Loucy (cell line): ENCODE data around the gene NUP107.

Source experiments
- H2AFZ ChIP-seq: fragments of 200-600 bp; sonication (generic); 2 replicates; pipeline ENCODE4 v1.6.0; 2016; ENCODE audit warnings: antibody characterized with exemption, mild to moderate bottlenecking, low read length, moderate library complexity
- H3F3A ChIP-seq: fragments of 200-600 bp; 2 replicates; pipeline ENCODE4 v1.6.0; 2016; ENCODE audit warnings: antibody characterized with exemption, low read depth, mild to moderate bottlenecking
- H3K27me3 ChIP-seq: fragments of 200-600 bp; sonication (generic); 2 replicates; pipeline ENCODE4 v1.6.1; 2014; ENCODE audit warnings: low read length, mild to moderate bottlenecking; ENCODE audit not compliant: insufficient read depth, poor library complexity, severe bottlenecking
- H3K36me3 ChIP-seq: fragments of 200-600 bp; sonication (generic); 2 replicates; pipeline ENCODE4 v1.6.1; 2016; ENCODE audit warnings: low read length; ENCODE audit not compliant: insufficient read depth
- H3K4me1 ChIP-seq: fragments of 200-600 bp; sonication (generic); 2 replicates; pipeline ENCODE4 v1.5.1; 2014; ENCODE audit warnings: low read length, mild to moderate bottlenecking; ENCODE audit not compliant: insufficient read depth, poor library complexity, severe bottlenecking
- H3K4me2 ChIP-seq: fragments of 200-600 bp; sonication (generic); 2 replicates; pipeline ENCODE4 v1.6.0; 2014; ENCODE audit warnings: antibody characterized with exemption, low read length, low read depth, mild to moderate bottlenecking; ENCODE audit not compliant: poor library complexity, severe bottlenecking
- H3K4me3 ChIP-seq: fragments of 200-600 bp; sonication (generic); 2 replicates; pipeline ENCODE4 v1.5.1; 2014; ENCODE audit warnings: low read length, mild to moderate bottlenecking, mixed read lengths; ENCODE audit not compliant: poor library complexity, severe bottlenecking
- H3K79me2 ChIP-seq: fragments of 200-600 bp; sonication (generic); 2 replicates; pipeline ENCODE4 v1.6.1; 2014; ENCODE audit warnings: low read length; ENCODE audit not compliant: insufficient read depth
- H3K9ac ChIP-seq: fragments of 200-600 bp; sonication (generic); 2 replicates; pipeline ENCODE4 v1.6.0; 2014; ENCODE audit warnings: mild to moderate bottlenecking, low read depth, low read length, moderate library complexity; ENCODE audit not compliant: poor library complexity, severe bottlenecking
- H3K9me2 ChIP-seq: fragments of 200-600 bp; sonication (generic); replicated peaks from 2 replicates; pipeline ENCODE4 v1.6.1; 2016; ENCODE audit warnings: low read depth, low read length, mixed read lengths
- H3K9me3 ChIP-seq: fragments of 200-600 bp; sonication (generic); 2 replicates; pipeline ENCODE4 v1.6.1; 2014; ENCODE audit warnings: mild to moderate bottlenecking, antibody characterized with exemption, low read length, low read depth; ENCODE audit not compliant: insufficient read depth
- H4K20me1 ChIP-seq: fragments of 200-600 bp; sonication (generic); 2 replicates; pipeline ENCODE4 v1.6.0; 2014; ENCODE audit warnings: antibody characterized with exemption, low read length, mild to moderate bottlenecking; ENCODE audit not compliant: insufficient read depth, poor library complexity, severe bottlenecking
- CTCF ChIP-seq: fragments of 200-600 bp; sonication (generic); conservative IDR thresholded peaks from 2 replicates; pipeline ENCODE4 v1.5.1; 2014; ENCODE audit warnings: mild to moderate bottlenecking, antibody characterized with exemption, low read length
- EZH2phosphoT487 ChIP-seq: fragments of 200-600 bp; IDR thresholded peaks from 2 replicates; pipeline ENCODE4 v1.6.1; 2018; ENCODE audit warnings: antibody characterized with exemption, mild to moderate bottlenecking, moderate library complexity, borderline replicate concordance

NUP107 gene

GRCh38 chr12:68780731-68781130 lies 94.0 kb downstream of the NUP107 start:
- Histone ChIP-seq H3K4me1 (no peaks in the 10 kb centered on the region), H3K9me3 (no peaks in the 10 kb centered on the region), H2AFZ (no peak overlapping the region), H3K4me2 (no peak overlapping the region), H3K4me3 (no peak overlapping the region), H4K20me1 (no peaks in the 10 kb centered on the region), H3K79me2 (no peaks in the 10 kb centered on the region), H3F3A (no peaks in the 10 kb centered on the region), H3K9ac (no peak overlapping the region), H3K36me3 (no peaks in the 10 kb centered on the region), H3K9me2 (no peaks in the 10 kb centered on the region), H3K27me3 (no peaks in the 10 kb centered on the region)
- TF ChIP-seq EZH2phosphoT487 (no peak), CTCF (no peak)

GRCh38 chr12:68781728-68782127 lies 95.0 kb downstream of the NUP107 start:
- no peak for TF ChIP-seq CTCF
- TF ChIP-seq EZH2phosphoT487 = no peak
- H2AFZ ChIP-seq = no peak overlapping the region
- no peaks in the 10 kb centered on the region for H3F3A ChIP-seq
- H3K36me3 ChIP-seq = no peaks in the 10 kb centered on the region
- no peak overlapping the region for H3K4me2 ChIP-seq
- H3K4me1 ChIP-seq = no peaks in the 10 kb centered on the region
- H3K9me2 ChIP-seq = no peaks in the 10 kb centered on the region
- no peak overlapping the region for H3K9ac ChIP-seq
- no peaks in the 10 kb centered on the region for H3K9me3 ChIP-seq
- no peaks in the 10 kb centered on the region for H3K79me2 ChIP-seq
- no peaks in the 10 kb centered on the region for H4K20me1 ChIP-seq
- no peaks in the 10 kb centered on the region for H3K27me3 ChIP-seq
- H3K4me3 ChIP-seq = no peak overlapping the region

DNA sequence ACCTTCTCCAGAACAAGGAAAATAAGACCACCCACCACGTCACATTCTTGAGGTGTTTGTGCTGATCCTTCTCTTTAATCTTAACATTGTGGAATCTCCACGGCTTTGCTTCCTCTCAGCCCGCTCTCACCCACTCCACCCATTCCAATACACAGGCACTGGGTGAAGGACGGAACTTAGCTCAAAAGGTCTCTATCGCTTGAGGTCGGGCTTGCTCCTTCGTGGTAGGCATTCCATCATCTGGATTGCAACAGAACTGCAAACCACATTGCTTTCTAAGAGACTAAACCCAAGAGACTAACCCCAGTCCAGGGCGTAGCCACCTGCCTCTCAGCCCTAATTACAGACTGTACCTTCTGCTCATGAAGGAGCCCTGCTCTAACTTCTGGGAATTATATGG lies 97.2 kb downstream of the NUP107 start:
- H3K4me1 ChIP-seq = peaks cover 7% of the 10 kb centered on the region
- no peaks in the 10 kb centered on the region for H3K36me3 ChIP-seq
- no peaks in the 10 kb centered on the region for H3F3A ChIP-seq
- H2AFZ ChIP-seq = no peak overlapping the region
- H3K79me2 ChIP-seq = no peaks in the 10 kb centered on the region
- no peaks in the 10 kb centered on the region for H3K9me3 ChIP-seq
- no peak overlapping the region for H3K9ac ChIP-seq
- TF ChIP-seq CTCF = no peak
- TF ChIP-seq EZH2phosphoT487 = no peak
- H3K4me3 ChIP-seq = no peak overlapping the region
- H4K20me1 ChIP-seq = no peaks in the 10 kb centered on the region
- no peaks in the 10 kb centered on the region for H3K9me2 ChIP-seq
- no peak overlapping the region for H3K4me2 ChIP-seq
- H3K27me3 ChIP-seq = no peaks in the 10 kb centered on the region
